ENCODE results near the gene SULF2.

DNA sequence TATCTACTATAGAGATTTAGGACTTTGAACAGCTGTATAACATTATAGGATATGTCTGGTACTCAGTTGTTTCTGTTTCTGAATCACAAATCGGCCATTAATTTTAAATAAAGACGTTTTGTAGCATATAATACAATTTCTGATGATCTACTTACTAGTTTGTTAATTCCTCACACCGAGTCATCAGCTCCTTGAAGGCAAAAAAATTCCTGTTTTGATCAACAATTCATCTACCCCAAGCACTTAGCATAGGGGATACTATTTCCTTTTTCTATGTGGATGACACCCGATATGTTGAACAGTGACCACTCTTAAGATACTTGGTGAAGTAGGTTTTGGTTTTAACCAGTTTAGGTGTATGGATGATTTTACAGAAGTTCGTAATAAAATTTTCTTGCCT is 176.3 kb downstream of the SULF2 start:
- TF ChIP-seq, protein P1, sequence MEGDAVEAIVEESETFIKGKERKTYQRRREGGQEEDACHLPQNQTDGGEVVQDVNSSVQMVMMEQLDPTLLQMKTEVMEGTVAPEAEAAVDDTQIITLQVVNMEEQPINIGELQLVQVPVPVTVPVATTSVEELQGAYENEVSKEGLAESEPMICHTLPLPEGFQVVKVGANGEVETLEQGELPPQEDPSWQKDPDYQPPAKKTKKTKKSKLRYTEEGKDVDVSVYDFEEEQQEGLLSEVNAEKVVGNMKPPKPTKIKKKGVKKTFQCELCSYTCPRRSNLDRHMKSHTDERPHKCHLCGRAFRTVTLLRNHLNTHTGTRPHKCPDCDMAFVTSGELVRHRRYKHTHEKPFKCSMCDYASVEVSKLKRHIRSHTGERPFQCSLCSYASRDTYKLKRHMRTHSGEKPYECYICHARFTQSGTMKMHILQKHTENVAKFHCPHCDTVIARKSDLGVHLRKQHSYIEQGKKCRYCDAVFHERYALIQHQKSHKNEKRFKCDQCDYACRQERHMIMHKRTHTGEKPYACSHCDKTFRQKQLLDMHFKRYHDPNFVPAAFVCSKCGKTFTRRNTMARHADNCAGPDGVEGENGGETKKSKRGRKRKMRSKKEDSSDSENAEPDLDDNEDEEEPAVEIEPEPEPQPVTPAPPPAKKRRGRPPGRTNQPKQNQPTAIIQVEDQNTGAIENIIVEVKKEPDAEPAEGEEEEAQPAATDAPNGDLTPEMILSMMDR (IDR thresholded peaks at IDR 0.05) = no peak
- TF ChIP-seq POLR2A (IDR thresholded peaks at IDR 0.05) = no peak
